ENCODE data around the gene SLC16A2. TPM values are rescaled to one million over a fixed set of nuclear protein-coding genes. Genes with fewer than 3 reads are reported as not detected.

SLC16A2 gene
- total RNA-seq, 1 experiment from 2014 or later = 0.32 TPM

- TF ChIP-seq ZNF274 (IDR thresholded peaks at IDR 0.05; ENCODE audit: low read depth, low read length) = no peak
Observed at GRCh38 chrX:74526764-74527163, 105.5 kb downstream of the SLC16A2 start (continued).

- H3K9me2 ChIP-seq (ENCODE audit: insufficient read depth) = no peaks in the 10 kb centered on the region
- no peak overlapping the region for H3K27ac ChIP-seq (ENCODE audit: low read depth, low read length)
- H3K36me3 ChIP-seq (ENCODE audit: control insufficient read depth in 1 of 2, insufficient read depth in 2 of 2, low read length in 2 of 2) = no peaks in the 10 kb centered on the region
- no peak overlapping the region for H3K4me2 ChIP-seq (ENCODE audit: low read length)
- no peak overlapping the region for H3K4me3 ChIP-seq (replicated peaks in 1 of 2; ENCODE audit: low read depth in 1 of 2, low read length in 2 of 2)
- RAD21 ChIA-PET (ENCODE audit: low non-redundant PET in 1 of 2, low total read pairs in 2 of 2, uncharacterized antibody in 2 of 2, unreplicated experiment in 2 of 2) = no interaction called here
- no peak for DNase-seq (ENCODE audit: low read depth, low spot score)
- H3K27me3 ChIP-seq (ENCODE audit: insufficient read depth, low read length) = no peaks in the 10 kb centered on the region
- H3K79me2 ChIP-seq (ENCODE audit: insufficient read depth, low read length) = no peaks in the 10 kb centered on the region
- intact Hi-C loops (cut with micrococcal nuclease) = no loop called here
- CTCF ChIA-PET = no interaction called here
- no peak overlapping the region for H2AFZ ChIP-seq (ENCODE audit: low read depth, low read length, poor library complexity, severe bottlenecking)
- no peak for ATAC-seq
- no TSS peak for BruUV-seq (replicated peaks)
- TF ChIP-seq ZFX (IDR thresholded peaks at IDR 0.05) (no peak), ZNF274 (IDR thresholded peaks at IDR 0.05; ENCODE audit: low read depth, low read length) (no peak), EZH2 (IDR thresholded peaks at IDR 0.05) (no peak), YY1 (IDR thresholded peaks at IDR 0.05; ENCODE audit: extremely low read depth, insufficient replicate concordance, low read depth, low read length) (no peak), MAX (IDR thresholded peaks at IDR 0.05) (no peak), REST (IDR thresholded peaks at IDR 0.05; ENCODE audit: low read depth) (no peak), SP1 (IDR thresholded peaks at IDR 0.05; ENCODE audit: low read depth) (no peak), CEBPB (IDR thresholded peaks at IDR 0.05; ENCODE audit: low read depth) (no peak), ZBTB33 (IDR thresholded peaks at IDR 0.05; ENCODE audit: extremely low read depth, insufficient replicate concordance, low read length) (no peak), POLR2AphosphoS5 (IDR thresholded peaks at IDR 0.05; ENCODE audit: low read depth, low read length) (no peak), SIN3A (IDR thresholded peaks at IDR 0.05; ENCODE audit: low read depth) (no peak), RAD21 (IDR thresholded peaks at IDR 0.05; ENCODE audit: low read depth) (no peak), SRF (IDR thresholded peaks at IDR 0.05; ENCODE audit: low read depth) (no peak), EZH2phosphoT487 (IDR thresholded peaks at IDR 0.05; ENCODE audit: borderline replicate concordance) (no peak)
- POLR2A ChIA-PET = no interaction called here
- no peaks in the 10 kb centered on the region for H3K9me3 ChIP-seq (ENCODE audit: control insufficient read depth in 1 of 2, insufficient read depth in 1 of 2, low read depth in 1 of 2, low read length in 2 of 2)
- H3K9ac ChIP-seq (ENCODE audit: low read length) = no peak overlapping the region
- H3K4me1 ChIP-seq (ENCODE audit: control insufficient read depth in 1 of 2, insufficient read depth in 2 of 2, low read length in 2 of 2) = peaks cover 0 to 7% of the 10 kb centered on the region in 2 experiments; a peak in 2 of 4 replicates
- H4K20me1 ChIP-seq (ENCODE audit: insufficient read depth) = no peaks in the 10 kb centered on the region
Observed at GRCh38 chrX:74527350-74527749, 106.1 kb downstream of the SLC16A2 start.

Data from HCT116 (cell line).